ENCODE measurements around the gene ADAM23. TPM values are rescaled to one million over a fixed set of nuclear protein-coding genes. Genes with fewer than 3 reads are reported as not detected.

Gene ADAM23
- total RNA-seq, 2 donors from 2014 or later: 7.6 to 34.6 TPM

GRCh38 chr2:206642075-206643025 is 199.0 kb downstream of the ADAM23 start, which contains the start of gene FAM237A:
TSS of gene FAM237A (plus strand) at chr2:206642487. CDS start at chr2:206644237, 1,750 bp downstream.
- Histone ChIP-seq H3K27ac (no peak within 1 kb of the TSS), H3K4me1 (peaks cover 0 to 6% of the 10 kb centered on the region in 2 donors), H3K27me3 (peaks cover 0 to 7% of the 10 kb centered on the region in 2 donors), H3K9me3 (no peaks in the 10 kb centered on the region), H3K4me3 (no peak within 1 kb of the TSS), H3K36me3 (no peaks in the 10 kb centered on the region)
- no peak for DNase-seq (ENCODE audit: low spot score)
- no peak for TF ChIP-seq CTCF (IDR thresholded peaks at IDR 0.05)

GRCh38 chr2:206647985-206648384 is 204.7 kb downstream of the ADAM23 start:
- Histone ChIP-seq H3K4me3 (no peak overlapping the region), H3K36me3 (no peaks in the 10 kb centered on the region), H3K27me3 (no peaks in the 10 kb centered on the region), H3K9me3 (no peaks in the 10 kb centered on the region), H3K27ac (no peak overlapping the region), H3K4me1 (no peaks in the 10 kb centered on the region)
- no peak for TF ChIP-seq CTCF (IDR thresholded peaks at IDR 0.05)
- no peak for DNase-seq (ENCODE audit: low spot score)

GRCh38 chr2:206657087-206657486 is 213.8 kb downstream of the ADAM23 start:
- no peak for TF ChIP-seq CTCF (IDR thresholded peaks at IDR 0.05)
- Histone ChIP-seq H3K36me3 (no peaks in the 10 kb centered on the region), H3K27me3 (no peaks in the 10 kb centered on the region), H3K27ac (no peak overlapping the region), H3K9me3 (peaks cover 0 to 14% of the 10 kb centered on the region in 2 donors), H3K4me3 (no peak overlapping the region), H3K4me1 (no peaks in the 10 kb centered on the region)
- no peak for DNase-seq (ENCODE audit: low spot score)

- Histone ChIP-seq H3K27ac (no peak overlapping the region), H3K36me3 (no peaks in the 10 kb centered on the region), H3K4me3 (no peak overlapping the region), H3K27me3 (no peaks in the 10 kb centered on the region), H3K4me1 (no peaks in the 10 kb centered on the region), H3K9me3 (no peaks in the 10 kb centered on the region)
- no peak for DNase-seq (ENCODE audit: low spot score)
- no peak for TF ChIP-seq CTCF (IDR thresholded peaks at IDR 0.05)
These were observed 221.9 kb downstream of the ADAM23 start for GRCh38 chr2:206665251-206665650.

Other genes with a start within 250 kb of the ADAM23 start
- 10 to 100 TPM in 1 of 2 donors, 1 to 10 TPM in 1; 7.2 to 10.6 TPM for gene ZDBF2, start 168.9 kb upstream of the ADAM23 start, total RNA-seq
- not detected for gene FAM237A, start 199.0 kb downstream of the ADAM23 start, total RNA-seq